H1 (cell line): ENCODE measurements around the gene CLMP. TPM values are rescaled to one million over a fixed set of nuclear protein-coding genes. Genes with fewer than 3 reads are reported as not detected.

Source experiments
- CTCF ChIA-PET: fragments of 300-600 bp; sonication (Branson Sonifier 250); formaldehyde crosslinking; loops from one replicate; lab custom pipeline; 2021; ENCODE audit not compliant: partially characterized antibody; lab: Charles Lee
- POLR2A ChIA-PET: fragments of 300-600 bp; sonication (Branson Sonifier 250); formaldehyde crosslinking; loops from one replicate; lab custom pipeline; 2021; ENCODE audit warnings: inconsistent platforms; ENCODE audit not compliant: partially characterized antibody; lab: Charles Lee
- DNase-seq, 2 experiments: peaks; one replicate each; pipeline versions ENCODE4 v3.0.0 to v3.0.0-alpha.2; 2010 to 2022; ENCODE audit warnings: low spot score in 2 of 2, low read depth in 1 of 2, mixed read lengths in 1 of 2
- FAIRE-seq: peaks from 2 replicates; lab custom pipeline; 2011; peaks lifted over from hg19 to GRCh38; lab: Jason Lieb, UNC
- H2AFZ ChIP-seq: 2 replicates; pipeline ENCODE4 v1.8.1; 2012; ENCODE audit warnings: low read length, inconsistent platforms
- H2AK5ac ChIP-seq: 2 replicates; pipeline ENCODE4 v1.6.1; 2013; ENCODE audit warnings: low read depth, low read length
- H2BK120ac ChIP-seq: replicated peaks from 2 replicates; pipeline ENCODE3; 2013; ENCODE audit warnings: low read depth, low read length, inconsistent platforms
- H2BK12ac ChIP-seq: 2 replicates; pipeline ENCODE4 v1.6.1; 2013; ENCODE audit warnings: low read depth, low read length
- H2BK15ac ChIP-seq: 2 replicates; pipeline ENCODE4 v1.6.1; 2013; ENCODE audit warnings: low read length
- H2BK20ac ChIP-seq: 2 replicates; pipeline ENCODE4 v1.6.1; 2013; ENCODE audit warnings: low read length
- H2BK5ac ChIP-seq: 2 replicates; pipeline ENCODE4 v1.6.1; 2013; ENCODE audit warnings: low read depth, low read length
- H3K14ac ChIP-seq: 2 replicates; pipeline ENCODE4 v1.6.1; 2013; ENCODE audit warnings: inconsistent platforms; ENCODE audit not compliant: insufficient read length
- H3K18ac ChIP-seq: 2 replicates; pipeline ENCODE4 v1.6.1; 2013; ENCODE audit warnings: low read length; ENCODE audit errors: extremely low read depth
- H3K23ac ChIP-seq: 2 replicates; pipeline ENCODE4 v1.6.1; 2013; ENCODE audit warnings: inconsistent platforms; ENCODE audit not compliant: insufficient read length
- H3K23me2 ChIP-seq: 2 replicates; pipeline ENCODE4 v1.6.1; 2013; ENCODE audit warnings: low read depth, low read length
- H3K27ac ChIP-seq: 2 replicates; pipeline ENCODE4 v1.6.1; 2011; ENCODE audit warnings: low read depth, low read length, inconsistent platforms
- H3K27me3 ChIP-seq, 4 experiments: replicated peaks in 1 of 4; 1 replicate in 1 of 4; 2 replicates in 3 of 4; pipeline versions ENCODE4 v1.6.1 to v1.8.1; 2011 to 2013; ENCODE audit warnings: low read length in 3 of 4, mild to moderate bottlenecking in 3 of 4, inconsistent platforms in 2 of 4, mixed read lengths in 2 of 4, moderate library complexity in 1 of 4; ENCODE audit not compliant: control insufficient read depth in 3 of 4, insufficient read depth in 3 of 4; ENCODE audit errors: extremely low read depth in 1 of 4
- H3K36me3 ChIP-seq, 4 experiments: 2 replicates each; pipeline versions ENCODE4 v1.6.1 to v1.8.1; 2011 to 2013; ENCODE audit warnings: mild to moderate bottlenecking in 4 of 4, low read length in 3 of 4, moderate library complexity in 2 of 4, control low read depth in 1 of 4, inconsistent platforms in 1 of 4; ENCODE audit not compliant: insufficient read depth in 4 of 4, control insufficient read depth in 2 of 4
- H3K4ac ChIP-seq: replicated peaks from 2 replicates; pipeline ENCODE3; 2013; ENCODE audit warnings: low read length, low read depth, mixed read lengths, inconsistent platforms; ENCODE audit not compliant: insufficient read length
- H3K4me1 ChIP-seq, 4 experiments: replicated peaks in 1 of 4; 1 replicate in 1 of 4; 2 replicates in 3 of 4; pipeline versions ENCODE4 v1.6.1 to v1.8.1; 2011 to 2013; ENCODE audit warnings: low read length in 3 of 4, inconsistent platforms in 2 of 4, mixed read lengths in 1 of 4; ENCODE audit not compliant: insufficient read depth in 4 of 4, control insufficient read depth in 3 of 4
- H3K4me2 ChIP-seq, 2 experiments: 2 replicates each; pipeline versions ENCODE4 v1.6.1 to v1.8.1; 2011 to 2013; ENCODE audit warnings: low read depth in 2 of 2, low read length in 2 of 2, control low read depth in 1 of 2, inconsistent platforms in 1 of 2, mild to moderate bottlenecking in 1 of 2; ENCODE audit not compliant: insufficient read depth in 1 of 2
- H3K4me3 ChIP-seq, 4 experiments: fragments of 200-600, 300-600 bp in 1 of 4; sonication (generic), shearing (Covaris generic), sonication (Bioruptor Twin) in 1 of 4; 2 replicates each; pipeline versions ENCODE4 v1.5.1 to v1.8.1; 2011 to 2016; ENCODE audit warnings: low read length in 4 of 4, low read depth in 3 of 4, control low read depth in 2 of 4, inconsistent platforms in 2 of 4, mild to moderate bottlenecking in 2 of 4, mixed read lengths in 1 of 4, moderate library complexity in 1 of 4; ENCODE audit not compliant: insufficient read depth in 2 of 4; ENCODE audit errors: extremely low read depth in 1 of 4
- H3K56ac ChIP-seq: replicated peaks from 2 replicates; pipeline ENCODE3; 2013; ENCODE audit warnings: low read depth, mild to moderate bottlenecking, mixed read lengths, low read length, inconsistent platforms; ENCODE audit not compliant: insufficient read length
- H3K79me1 ChIP-seq: 2 replicates; pipeline ENCODE4 v1.6.1; 2013; ENCODE audit warnings: low read depth, low read length, control low read depth
- H3K79me2 ChIP-seq, 2 experiments: 2 replicates each; pipeline versions ENCODE4 v1.6.1 to v1.8.1; 2012 to 2013; ENCODE audit warnings: low read length in 2 of 2, mild to moderate bottlenecking in 2 of 2, inconsistent platforms in 1 of 2; ENCODE audit not compliant: insufficient read depth in 2 of 2, control insufficient read depth in 1 of 2
- H3K9ac ChIP-seq, 4 experiments: replicated peaks in 1 of 4; 1 replicate in 1 of 4; 2 replicates in 3 of 4; pipeline versions ENCODE4 v1.6.1 to v1.8.1; 2011 to 2013; ENCODE audit warnings: low read depth in 3 of 4, low read length in 3 of 4, control low read depth in 2 of 4, mild to moderate bottlenecking in 2 of 4, moderate library complexity in 2 of 4, inconsistent platforms in 1 of 4; ENCODE audit errors: extremely low read depth in 1 of 4
- H3K9me3 ChIP-seq, 2 experiments: 2 replicates each; pipeline versions ENCODE4 v1.6.1 to v1.8.1; 2012 to 2013; ENCODE audit warnings: mild to moderate bottlenecking in 2 of 2, moderate library complexity in 2 of 2, control low read depth in 1 of 2, inconsistent platforms in 1 of 2, low read depth in 1 of 2, low read length in 1 of 2, mixed read lengths in 1 of 2; ENCODE audit not compliant: insufficient read depth in 2 of 2
- H4K20me1 ChIP-seq, 2 experiments: replicated peaks in 1 of 2; 2 replicates each; pipeline versions ENCODE3 to v1.8.1; 2011 to 2013; ENCODE audit warnings: inconsistent platforms in 2 of 2, low read length in 2 of 2, mild to moderate bottlenecking in 1 of 2; ENCODE audit not compliant: insufficient read depth in 2 of 2, control insufficient read depth in 1 of 2
- H4K5ac ChIP-seq: 2 replicates; pipeline ENCODE4 v1.6.1; 2013; ENCODE audit warnings: low read length, low read depth, mixed read lengths, inconsistent platforms; ENCODE audit not compliant: insufficient read length
- H4K8ac ChIP-seq: 2 replicates; pipeline ENCODE4 v1.8.0; 2013; ENCODE audit warnings: mild to moderate bottlenecking, moderate library complexity, low read length, inconsistent platforms; ENCODE audit not compliant: insufficient read depth; ENCODE audit errors: extremely low read depth
- H4K91ac ChIP-seq: replicated peaks from 2 replicates; pipeline ENCODE3; 2013; ENCODE audit warnings: low read length, mixed read lengths, inconsistent platforms; ENCODE audit not compliant: insufficient read length
- CBX5 ChIP-seq: fragments of 300-800, 300-1000 bp; sonication (generic); IDR thresholded peaks from 2 replicates; pipeline ENCODE4 v1.7.1; 2016; ENCODE audit warnings: antibody characterized with exemption, low read length, low read depth
- HDAC2 ChIP-seq, 2 experiments: fragments of 300-600 bp in 1 of 2; sonication (generic) in 1 of 2; IDR thresholded peaks; 2 replicates each; pipeline ENCODE4 v1.6.1; 2011 to 2012; ENCODE audit warnings: low read depth in 2 of 2, low read length in 2 of 2, mild to moderate bottlenecking in 2 of 2, moderate library complexity in 2 of 2, borderline replicate concordance in 1 of 2, inconsistent platforms in 1 of 2
- TEAD4 ChIP-seq: IDR thresholded peaks from 2 replicates; pipeline ENCODE4 v1.6.1; 2012; ENCODE audit warnings: low read depth, low read length, inconsistent platforms, mixed read lengths
- WGBS, 2 experiments: shearing (Covaris generic) in 1 of 2; methylation state at CpG; one replicate each; pipeline versions ENCODE4 v1.1.6 to v1.1.7; 2013 to 2015; ENCODE audit warnings: low lambda C conversion rate in 2 of 2, mixed read lengths in 2 of 2, inconsistent platforms in 1 of 2, low coverage in 1 of 2, missing lambda C conversion rate in 1 of 2; ENCODE audit not compliant: insufficient replicate concordance in 2 of 2, insufficient coverage in 1 of 2, insufficient read length in 1 of 2; ENCODE audit errors: extremely low coverage in 1 of 2, missing lambda C conversion rate in 1 of 2; 5-methylcytosine and 5-hydroxymethylcytosine counted together
- polyA plus RNA-seq, 7 experiments: library from polyadenylated mRNA; depleted of rRNA in 3 of 7; stranded (reverse) in 5 of 7; unstranded in 2 of 7; fragments of >200 nt in 5 of 7; fragments of 200-250 nt in 2 of 7; gene quantifications; 1 replicate in 5 of 7; 2 replicates in 1 of 7; 4 replicates in 1 of 7; pipeline versions ENCODE4 v1.2.1 to v1.2.3, GENCODE V29; 2011 to 2013; ENCODE audit warnings: missing spikeins in 2 of 7, mixed read lengths in 2 of 7
- total RNA-seq: library from RNA; stranded (reverse); fragmentation: NEBNext Ultra II Directional; extraction: Animal tissue kit (Norgen Biotek cat#: 25700); gene quantifications from 2 replicates; pipeline ENCODE4 v1.2.1, GENCODE V29; 2021
- TF ChIP-seq, protein P1 (sequence below): IDR thresholded peaks from 2 replicates; pipeline ENCODE4 v1.6.1; 2011; ENCODE audit warnings: low read depth, mild to moderate bottlenecking, low read length; ENCODE audit not compliant: insufficient read depth

CLMP gene
- total and polyA plus RNA-seq, 2 of the 8 experiments (the other 6 are each of a cell fraction or from before 2014, with no cell fraction given), result 9.9 to 24.1 TPM

DNA sequence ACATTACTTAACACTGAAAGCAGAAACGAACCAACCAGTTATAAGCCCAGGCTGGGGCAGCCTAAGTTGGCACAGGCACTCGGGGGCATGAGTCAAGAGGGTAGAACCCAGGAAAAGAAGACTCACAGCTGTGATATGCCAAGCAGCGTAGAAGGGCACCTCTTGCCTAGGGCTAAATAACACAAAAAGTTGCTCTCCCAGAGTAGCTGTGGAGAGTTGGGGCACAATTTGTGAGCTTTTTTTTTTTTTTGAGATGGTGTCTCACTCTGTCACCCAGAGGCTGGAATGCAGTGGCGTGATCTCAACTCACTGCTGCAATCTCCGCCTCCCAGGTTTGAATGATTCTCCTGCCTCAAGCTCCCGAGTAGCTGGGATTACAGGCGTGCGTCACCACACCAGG, 8.8 kb downstream of the CLMP start:
- 87% methylated on average over 8 of the region's 8 CpGs; no CpG with 5 or more reads in 1 of the 2 experiments for WGBS, 2 experiments
- POLR2A ChIA-PET, result no interaction called here
- TF ChIP-seq CBX5, result no peak
- TF ChIP-seq, protein P1, sequence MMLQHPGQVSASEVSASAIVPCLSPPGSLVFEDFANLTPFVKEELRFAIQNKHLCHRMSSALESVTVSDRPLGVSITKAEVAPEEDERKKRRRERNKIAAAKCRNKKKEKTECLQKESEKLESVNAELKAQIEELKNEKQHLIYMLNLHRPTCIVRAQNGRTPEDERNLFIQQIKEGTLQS, result no peak
- TF ChIP-seq TEAD4, result 0 out of 2 replicates have a peak, but pooled peaks have one; percentile 18
- no peak for TF ChIP-seq HDAC2 (IDR thresholded peaks at IDR 0.05; ENCODE audit: borderline replicate concordance in 1 of 2, low read depth in 2 of 2, low read length in 2 of 2)

More for the DNA sequence above, 8.8 kb downstream of the CLMP start:
- no peaks in the 10 kb centered on the region for H4K20me1 ChIP-seq
- H3K27ac ChIP-seq, result no peak overlapping the region
- H3K27me3 ChIP-seq, result no peaks in the 10 kb centered on the region
- H2AFZ ChIP-seq, result no peak overlapping the region
- peaks cover 0 to 28% of the 10 kb centered on the region in 2 experiments; a peak in 2 of 4 replicates for H3K79me2 ChIP-seq
- H4K91ac ChIP-seq, result no peak overlapping the region
- H2BK12ac ChIP-seq, result no peak overlapping the region
- no peak overlapping the region for H3K14ac ChIP-seq
- H3K23me2 ChIP-seq, result no peaks in the 10 kb centered on the region; the same call in 1 of the 2 replicates
- H3K56ac ChIP-seq, result no peak overlapping the region
- no peak overlapping the region for H2BK120ac ChIP-seq
- H4K8ac ChIP-seq, result no peak overlapping the region
- H3K4me1 ChIP-seq, result peaks cover 7 to 26% (median 12%) of the 10 kb centered on the region in 4 experiments
- H3K9ac ChIP-seq, result no peak overlapping the region
- H2BK15ac ChIP-seq, result no peak overlapping the region
- H2BK5ac ChIP-seq, result no peak overlapping the region
- no peak overlapping the region for H2BK20ac ChIP-seq
- no peak overlapping the region for H4K5ac ChIP-seq
- no peak overlapping the region for H3K4me2 ChIP-seq
- H3K23ac ChIP-seq, result no peak overlapping the region
- H2AK5ac ChIP-seq, result no peak overlapping the region; the same call in 1 of the 2 replicates
- H3K4ac ChIP-seq, result no peak overlapping the region
- no peak overlapping the region for H3K4me3 ChIP-seq
- no peak for FAIRE-seq
- H3K79me1 ChIP-seq, result no peaks in the 10 kb centered on the region; the same call in 1 of the 2 replicates
- DNase-seq, result no peak
- H3K9me3 ChIP-seq, result no peaks in the 10 kb centered on the region
- no peak overlapping the region for H3K18ac ChIP-seq
- CTCF ChIA-PET, result interaction anchor here (1.5 to 2.5 kb wide), 5 partner anchors 11 to 77 kb away, joined by 3 to 12 read pairs (median 9); no protein-coding TSS in a partner anchor
- H3K36me3 ChIP-seq, result no peaks in the 10 kb centered on the region
